Calu3 (cell line): ENCODE measurements around the gene CNKSR3. TPM values are rescaled to one million over a fixed set of nuclear protein-coding genes. Genes with fewer than 3 reads are reported as not detected.

Experiments used
- BruUV-seq: library from RNA; stranded (reverse); fragments of 400-500 nt; replicated peaks from 2 replicates; lab custom pipeline; 2021; lab: Mats Ljungman, UMichigan
- CTCF ChIA-PET: fragments of 300-600 bp; sonication (Branson Sonifier 250); formaldehyde crosslinking; loops from one replicate; lab custom pipeline; 2022; ENCODE audit warnings: antibody characterized with exemption; lab: Charles Lee
- DNase-seq: peaks from one replicate; pipeline ENCODE4 v3.0.0; 2022
- H3K27ac Mint-ChIP-seq: one replicate; pipeline ENCODE4 v1.8.0; 2022; ENCODE audit warnings: mixed read lengths; ENCODE audit not compliant: unreplicated experiment
- H3K27me3 Mint-ChIP-seq: one replicate; pipeline ENCODE4 v1.8.0; 2022; ENCODE audit warnings: mixed read lengths; ENCODE audit not compliant: unreplicated experiment
- H3K36me3 Mint-ChIP-seq: one replicate; pipeline ENCODE4 v1.8.0; 2022; ENCODE audit warnings: mild to moderate bottlenecking, moderate library complexity, mixed read lengths; ENCODE audit not compliant: insufficient read depth, unreplicated experiment
- H3K4me1 Mint-ChIP-seq: one replicate; pipeline ENCODE4 v1.8.0; 2022; ENCODE audit warnings: mild to moderate bottlenecking, low read depth, mixed read lengths; ENCODE audit not compliant: unreplicated experiment
- H3K4me3 Mint-ChIP-seq: one replicate; pipeline ENCODE4 v1.8.0; 2022; ENCODE audit warnings: mild to moderate bottlenecking, low read depth, moderate library complexity, mixed read lengths; ENCODE audit not compliant: unreplicated experiment
- H3K9me3 Mint-ChIP-seq: one replicate; pipeline ENCODE4 v1.8.0; 2022; ENCODE audit warnings: low read depth, mixed read lengths; ENCODE audit not compliant: unreplicated experiment
- CTCF ChIP-seq: fragments of 200-600 bp; IDR thresholded peaks from one replicate; pipeline ENCODE4 v1.8.0; 2022; ENCODE audit warnings: antibody characterized with exemption; ENCODE audit not compliant: unreplicated experiment
- intact Hi-C: fragments of 100-400 bp; cut with micrococcal nuclease; formaldehyde crosslinking; loops from one replicate; pipeline ENCODE4 v1.10.0; 2022; ENCODE audit not compliant: unreplicated experiment
- total RNA-seq: library from RNA; stranded (reverse); gene quantifications from 2 replicates; pipeline ENCODE4 v1.2.3, GENCODE V29; 2022

Gene CNKSR3
- total RNA-seq, 1 experiment from 2014 or later: 4.0 TPM

GRCh38 chr6:154506108-154506507 is 4.4 kb downstream of the CNKSR3 start:
- DNase-seq: no peak
- BruUV-seq: no TSS peak
- H3K9me3 Mint-ChIP-seq: no peaks in the 10 kb centered on the region
- H3K36me3 Mint-ChIP-seq: peaks cover 29% of the 10 kb centered on the region
- TF ChIP-seq CTCF: no peak
- peaks cover 24% of the 10 kb centered on the region for H3K4me1 Mint-ChIP-seq
- H3K27me3 Mint-ChIP-seq: no peaks in the 10 kb centered on the region
- no peak overlapping the region for H3K4me3 Mint-ChIP-seq
- CTCF ChIA-PET: interaction anchor here (0.7 kb wide), 1 partner anchor 1087 kb away, joined by 3 read pairs; no protein-coding TSS in a partner anchor
- no peak overlapping the region for H3K27ac Mint-ChIP-seq
- intact Hi-C loops: loop anchor here (5.0 to 10.0 kb wide), 2 partner anchors 119 to 139 kb away; no protein-coding TSS in a partner anchor

- H3K27ac Mint-ChIP-seq: no peak overlapping the region
- intact Hi-C loops: loop anchor here (1.0 to 10.0 kb wide), 3 partner anchors 13 to 140 kb away; no protein-coding TSS in a partner anchor
Measured at GRCh38 chr6:154504865-154505449, 5.5 kb downstream of the CNKSR3 start.

GRCh38 chr6:154504102-154504501 is 6.4 kb downstream of the CNKSR3 start:
- Mint-ChIP-seq H3K36me3 (peaks cover 8% of the 10 kb centered on the region), H3K27ac (no peak overlapping the region), H3K4me1 (peaks cover 29% of the 10 kb centered on the region), H3K9me3 (no peaks in the 10 kb centered on the region), H3K27me3 (no peaks in the 10 kb centered on the region), H3K4me3 (no peak overlapping the region)
- no TSS peak for BruUV-seq
- TF ChIP-seq CTCF: no peak
- no peak for DNase-seq
- intact Hi-C loops: loop anchor here (10.0 kb wide), 1 partner anchor 141 kb away; no protein-coding TSS in a partner anchor
- CTCF ChIA-PET: no interaction called here

More at GRCh38 chr6:154504865-154505449, 5.5 kb downstream of the CNKSR3 start:
- Mint-ChIP-seq H3K36me3 (peaks cover 17% of the 10 kb centered on the region), H3K9me3 (no peaks in the 10 kb centered on the region), H3K4me3 (no peak overlapping the region), H3K4me1 (peaks cover 29% of the 10 kb centered on the region), H3K27me3 (no peaks in the 10 kb centered on the region)
- TF ChIP-seq CTCF: no peak
- CTCF ChIA-PET: no interaction called here
- DNase-seq: no peak
- no TSS peak for BruUV-seq

- Mint-ChIP-seq H3K9me3 (no peaks in the 10 kb centered on the region), H3K27me3 (no peaks in the 10 kb centered on the region), H3K4me3 (no peak overlapping the region), H3K4me1 (peaks cover 29% of the 10 kb centered on the region), H3K27ac (no peak overlapping the region), H3K36me3 (peaks cover 4% of the 10 kb centered on the region)
- intact Hi-C loops: loop anchor here (10.0 kb wide), 1 partner anchor 141 kb away; no protein-coding TSS in a partner anchor
- no peak for DNase-seq
- CTCF ChIA-PET: no interaction called here
- TF ChIP-seq CTCF: no peak
- BruUV-seq: no TSS peak
Measured at GRCh38 chr6:154503658-154504057, 6.8 kb downstream of the CNKSR3 start.
